ENCODE data around the gene SLC29A3.

Gene SLC29A3

DNA sequence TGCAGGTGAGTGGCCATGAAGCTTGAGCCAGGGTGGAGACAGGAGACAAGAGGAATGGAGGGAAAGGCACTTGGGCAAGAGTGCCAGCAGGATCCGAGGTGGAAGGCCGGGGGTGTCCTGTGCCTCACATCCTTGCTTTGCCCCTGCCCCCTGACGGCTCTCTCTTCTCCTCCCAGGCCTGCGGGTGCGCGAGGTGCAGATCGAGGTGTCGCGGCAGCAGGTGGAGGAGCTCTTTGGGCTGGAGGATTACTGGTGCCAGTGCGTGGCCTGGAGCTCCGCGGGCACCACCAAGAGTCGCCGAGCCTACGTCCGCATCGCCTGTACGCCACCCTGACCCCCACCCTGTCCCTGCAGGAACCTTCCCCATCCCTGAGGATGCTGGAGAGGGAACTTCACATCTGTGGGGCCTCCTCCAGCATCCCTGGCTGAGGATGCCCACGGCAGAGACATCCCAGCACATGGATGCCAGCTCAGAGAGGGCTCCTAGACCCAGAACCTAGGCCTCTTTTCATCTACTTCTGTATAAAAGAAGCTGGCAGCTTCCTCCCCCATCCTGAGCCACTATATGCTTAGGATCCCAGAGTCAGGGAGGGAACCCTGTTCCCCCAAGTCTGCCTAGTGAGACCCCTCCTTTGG is 34.4 kb upstream of the SLC29A3 start:
- ChIA-PET POLR2A (no interaction called here), CTCF (interaction anchor here (0.7 to 1.9 kb wide), 7 partner anchors 8 to 381 kb away, joined by 3 to 11 read pairs (median 4); no protein-coding TSS in a partner anchor)
- TF ChIP-seq CTBP1 (IDR thresholded peaks at IDR 0.05; ENCODE audit: borderline replicate concordance) (no peak), BHLHE40 (IDR thresholded peaks at IDR 0.05; ENCODE audit: borderline replicate concordance) (no peak), FOXA1 (IDR thresholded peaks at IDR 0.05) (no peak), SUZ12 (IDR thresholded peaks at IDR 0.05) (no peak), L3MBTL2 (conservative IDR thresholded peaks at IDR 0.05) (no peak), TARDBP (IDR thresholded peaks at IDR 0.05) (no peak), NFRKB (IDR thresholded peaks at IDR 0.05) (no peak), FOXM1 (IDR thresholded peaks at IDR 0.05; ENCODE audit: borderline replicate concordance) (no peak), HDGF (IDR thresholded peaks at IDR 0.05; ENCODE audit: borderline replicate concordance) (no peak)
- no peak for DNase-seq (ENCODE audit: extremely low spot score)

DNA sequence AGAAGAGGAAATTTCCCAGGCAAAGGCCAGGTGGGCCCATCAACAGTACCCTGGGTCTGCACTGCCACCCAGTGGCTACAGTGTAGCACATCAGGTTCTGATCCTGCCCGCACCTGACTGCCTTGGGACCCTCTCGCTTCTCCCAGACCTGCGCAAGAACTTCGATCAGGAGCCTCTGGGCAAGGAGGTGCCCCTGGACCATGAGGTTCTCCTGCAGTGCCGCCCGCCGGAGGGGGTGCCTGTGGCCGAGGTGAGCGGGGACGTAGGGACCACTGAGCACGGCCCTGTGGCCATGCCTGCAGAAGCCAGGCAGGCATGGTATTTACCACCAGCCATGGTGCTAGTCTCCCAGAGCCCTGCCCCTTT is 33.9 kb upstream of the SLC29A3 start:
- ChIA-PET CTCF (interaction anchor here (0.7 to 1.7 kb wide), 4 partner anchors 9 to 382 kb away, joined by 3 to 11 read pairs (median 4); no protein-coding TSS in a partner anchor), POLR2A (no interaction called here)
- peak; percentile 72 for DNase-seq (ENCODE audit: extremely low spot score)
- TF ChIP-seq L3MBTL2 (conservative IDR thresholded peaks at IDR 0.05) (no peak), FOXK2 (IDR thresholded peaks at IDR 0.05) (no peak), SUZ12 (IDR thresholded peaks at IDR 0.05) (no peak), ARNT (IDR thresholded peaks at IDR 0.05) (no peak), HDGF (IDR thresholded peaks at IDR 0.05; ENCODE audit: borderline replicate concordance) (no peak), TARDBP (IDR thresholded peaks at IDR 0.05) (no peak), LEF1 (IDR thresholded peaks at IDR 0.05; ENCODE audit: borderline replicate concordance) (no peak), SP1 (IDR thresholded peaks at IDR 0.05) (no peak)

DNA sequence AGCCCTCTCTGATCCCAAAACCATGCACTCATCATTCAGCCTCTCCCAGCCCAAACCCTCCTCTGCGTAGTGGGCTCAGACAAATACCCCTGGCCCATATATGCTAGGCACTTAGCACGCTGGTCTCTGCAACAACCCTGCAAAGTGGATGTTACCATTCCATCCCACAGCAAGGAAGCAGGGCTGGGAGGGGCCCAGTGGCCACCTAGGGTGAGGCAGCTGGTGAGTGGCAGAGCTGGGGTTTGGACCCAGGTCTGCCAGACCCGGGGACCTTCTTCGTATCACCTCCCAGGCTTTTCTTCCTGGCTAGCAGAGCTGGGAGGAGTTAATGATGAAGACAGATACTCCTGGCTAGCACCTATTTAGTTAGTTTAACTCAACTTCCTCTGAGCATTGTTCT is 33.1 kb upstream of the SLC29A3 start:
- POLR2A ChIA-PET: no interaction called here
- TF ChIP-seq FOXA1 (IDR thresholded peaks at IDR 0.05) (no peak), FOXM1 (IDR thresholded peaks at IDR 0.05; ENCODE audit: borderline replicate concordance) (no peak), SP1 (IDR thresholded peaks at IDR 0.05) (no peak), CTBP1 (IDR thresholded peaks at IDR 0.05; ENCODE audit: borderline replicate concordance) (no peak), LEF1 (IDR thresholded peaks at IDR 0.05; ENCODE audit: borderline replicate concordance) (no peak), FOXK2 (IDR thresholded peaks at IDR 0.05) (no peak), SUZ12 (IDR thresholded peaks at IDR 0.05) (no peak), BHLHE40 (IDR thresholded peaks at IDR 0.05; ENCODE audit: borderline replicate concordance) (no peak)

DNA sequence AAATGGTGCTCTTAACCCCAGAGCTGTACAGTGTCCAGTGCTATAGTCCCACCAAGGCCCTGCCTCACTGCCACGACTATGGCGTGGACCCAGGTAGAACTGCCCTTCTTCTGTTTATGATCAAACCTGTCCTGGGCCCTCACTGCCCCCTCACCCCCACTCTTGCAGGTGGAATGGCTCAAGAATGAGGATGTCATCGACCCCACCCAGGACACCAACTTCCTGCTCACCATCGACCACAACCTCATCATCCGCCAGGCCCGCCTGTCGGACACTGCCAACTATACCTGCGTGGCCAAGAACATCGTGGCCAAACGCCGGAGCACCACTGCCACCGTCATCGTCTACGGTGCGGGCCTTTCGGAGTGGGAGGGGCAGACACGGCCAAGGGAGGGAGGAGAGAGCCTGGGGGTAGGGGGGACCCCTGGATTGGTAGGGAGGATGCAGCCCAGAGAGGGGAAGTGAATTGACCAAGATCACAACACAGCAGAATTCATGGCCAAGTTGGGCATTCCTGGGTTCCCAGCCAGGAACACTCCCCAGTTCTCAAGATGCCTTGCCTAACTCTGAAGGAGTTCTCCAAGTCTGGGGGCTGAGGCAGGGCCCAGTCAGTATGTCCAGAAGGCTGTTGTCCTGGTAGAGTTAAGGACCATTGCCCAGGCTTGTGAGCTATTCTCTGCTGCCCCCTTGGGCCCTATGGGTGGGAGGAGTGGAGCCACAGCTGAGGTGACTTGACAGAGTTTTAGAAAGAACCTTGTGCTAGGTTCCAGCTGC is 32.4 kb upstream of the SLC29A3 start:
- TF ChIP-seq ZNF384 (IDR thresholded peaks at IDR 0.05): no peak
- TF ChIP-seq SUZ12 (IDR thresholded peaks at IDR 0.05): no peak
- no peak for TF ChIP-seq BHLHE40 (IDR thresholded peaks at IDR 0.05; ENCODE audit: borderline replicate concordance)
- no peak for TF ChIP-seq TARDBP (IDR thresholded peaks at IDR 0.05)
- no peak for TF ChIP-seq ELF4 (IDR thresholded peaks at IDR 0.05)
- TF ChIP-seq LEF1 (IDR thresholded peaks at IDR 0.05; ENCODE audit: borderline replicate concordance): no peak
- no peak for TF ChIP-seq SP1 (IDR thresholded peaks at IDR 0.05)
- no peak for TF ChIP-seq L3MBTL2 (conservative IDR thresholded peaks at IDR 0.05)
- no peak for TF ChIP-seq NFRKB (IDR thresholded peaks at IDR 0.05)
- TF ChIP-seq FOXK2 (IDR thresholded peaks at IDR 0.05): no peak
- no peak for TF ChIP-seq FOXM1 (IDR thresholded peaks at IDR 0.05; ENCODE audit: borderline replicate concordance)
- TF ChIP-seq ARNT (IDR thresholded peaks at IDR 0.05): no peak
- TF ChIP-seq CTBP1 (IDR thresholded peaks at IDR 0.05; ENCODE audit: borderline replicate concordance): no peak
- TF ChIP-seq HDGF (IDR thresholded peaks at IDR 0.05; ENCODE audit: borderline replicate concordance): no peak
- no peak for TF ChIP-seq PKNOX1 (IDR thresholded peaks at IDR 0.05)
- ChIA-PET POLR2A (no interaction called here), CTCF (no interaction called here)
- DNase-seq (ENCODE audit: extremely low spot score): no peak

More for the DNA sequence above, 33.1 kb upstream of the SLC29A3 start:
- no peak for DNase-seq (ENCODE audit: extremely low spot score)
- CTCF ChIA-PET: no interaction called here

DNA sequence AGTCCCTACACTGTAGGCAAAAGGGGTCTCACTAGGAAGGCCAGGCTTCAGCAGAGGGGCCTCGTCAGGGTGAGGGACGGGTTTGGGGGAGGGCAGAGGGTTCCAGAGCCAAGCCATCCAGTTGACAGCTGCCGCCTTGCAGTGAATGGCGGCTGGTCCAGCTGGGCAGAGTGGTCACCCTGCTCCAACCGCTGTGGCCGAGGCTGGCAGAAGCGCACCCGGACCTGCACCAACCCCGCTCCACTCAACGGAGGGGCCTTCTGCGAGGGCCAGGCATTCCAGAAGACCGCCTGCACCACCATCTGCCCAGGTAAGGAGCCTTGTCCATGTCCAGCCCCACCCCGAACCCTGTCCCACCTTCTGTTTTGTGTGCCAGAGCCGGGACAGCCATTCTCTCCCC is 31.6 kb upstream of the SLC29A3 start:
- DNase-seq (ENCODE audit: extremely low spot score): no peak
- ChIA-PET POLR2A (no interaction called here), CTCF (interaction anchor here (0.5 kb wide), 1 partner anchor 386 kb away, joined by 3 read pairs; no protein-coding TSS in a partner anchor)
- TF ChIP-seq PKNOX1 (IDR thresholded peaks at IDR 0.05) (no peak), SP1 (IDR thresholded peaks at IDR 0.05) (no peak), FOXM1 (IDR thresholded peaks at IDR 0.05; ENCODE audit: borderline replicate concordance) (no peak), NFRKB (IDR thresholded peaks at IDR 0.05) (no peak), SUZ12 (IDR thresholded peaks at IDR 0.05) (no peak), LEF1 (IDR thresholded peaks at IDR 0.05; ENCODE audit: borderline replicate concordance) (no peak), BHLHE40 (IDR thresholded peaks at IDR 0.05; ENCODE audit: borderline replicate concordance) (no peak), FOXA1 (IDR thresholded peaks at IDR 0.05) (no peak), L3MBTL2 (conservative IDR thresholded peaks at IDR 0.05) (no peak), HDGF (IDR thresholded peaks at IDR 0.05; ENCODE audit: borderline replicate concordance) (no peak), ZNF384 (IDR thresholded peaks at IDR 0.05) (no peak), TARDBP (IDR thresholded peaks at IDR 0.05) (no peak), ELF4 (IDR thresholded peaks at IDR 0.05) (no peak)

GRCh38 chr10:71288461-71288860 is 30.6 kb upstream of the SLC29A3 start:
- no peak for DNase-seq (ENCODE audit: extremely low spot score)
- CTCF ChIA-PET: no interaction called here
- no peak for TF ChIP-seq FOXM1 (IDR thresholded peaks at IDR 0.05; ENCODE audit: borderline replicate concordance)
- no peak for TF ChIP-seq SP1 (IDR thresholded peaks at IDR 0.05)
- no peak for TF ChIP-seq ZNF384 (IDR thresholded peaks at IDR 0.05)
- no peak for TF ChIP-seq ELF4 (IDR thresholded peaks at IDR 0.05)
- no peak for TF ChIP-seq LEF1 (IDR thresholded peaks at IDR 0.05; ENCODE audit: borderline replicate concordance)
- TF ChIP-seq TARDBP (IDR thresholded peaks at IDR 0.05): no peak
- no peak for TF ChIP-seq NFRKB (IDR thresholded peaks at IDR 0.05)
- POLR2A ChIA-PET: no interaction called here

All from HEK293T (cell line).